GM19463 (cell line): ENCODE measurements around the gene ROR2.

Experiments used
- ATAC-seq: cut with Tn5 transposase; IDR thresholded peaks from one replicate; pipeline ENCODE4 v1.9.1; 2021; ENCODE audit warnings: mild to moderate bottlenecking, moderate library complexity; ENCODE audit not compliant: unreplicated experiment

The ROR2 gene

DNA sequence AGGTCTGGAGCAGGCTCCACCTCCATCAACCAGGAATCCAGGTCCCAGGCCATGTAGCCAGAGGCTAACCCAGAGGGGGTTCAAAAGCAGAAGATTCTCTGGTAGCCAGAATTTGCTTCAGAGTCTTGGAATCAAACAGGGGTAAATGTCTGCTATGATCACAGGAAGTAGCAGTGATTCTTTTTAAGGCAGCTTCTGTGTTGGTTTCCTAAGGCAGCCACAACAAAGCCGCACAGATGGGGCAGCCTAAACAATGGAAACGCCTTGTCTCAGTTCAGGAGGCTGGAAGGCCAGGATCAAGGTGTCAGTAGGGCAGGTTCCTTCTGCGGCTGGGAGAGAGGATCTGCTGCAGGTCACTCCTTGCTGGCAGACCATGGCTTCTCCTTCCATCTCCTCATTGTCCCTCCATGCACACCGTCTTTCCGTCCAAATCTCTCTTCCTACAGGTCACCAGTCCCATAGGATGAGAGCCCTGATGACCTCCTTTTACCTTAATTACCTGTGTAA is 167.3 kb downstream of the ROR2 start:
- ATAC-seq = no peak

DNA sequence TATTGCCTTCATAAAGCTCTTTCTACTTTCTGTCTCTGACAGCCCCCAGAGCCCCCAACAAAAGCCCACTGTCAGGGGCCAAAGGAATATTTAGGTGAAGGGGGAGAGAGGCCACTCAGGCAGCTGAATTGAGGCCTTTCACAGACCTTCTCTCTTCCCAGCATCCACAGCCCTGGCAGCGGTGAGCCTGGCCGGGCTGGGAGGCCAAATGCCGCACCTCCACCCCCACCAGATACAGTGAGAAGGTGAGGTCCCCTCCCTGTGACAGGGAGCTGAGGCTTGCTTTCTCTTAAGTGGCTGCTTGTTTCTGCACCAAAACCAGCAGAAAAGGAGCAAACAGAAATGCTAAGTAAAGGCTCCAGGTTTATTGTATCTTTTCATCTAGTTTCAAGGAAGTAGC is 168.1 kb downstream of the ROR2 start:
- no peak for ATAC-seq

DNA sequence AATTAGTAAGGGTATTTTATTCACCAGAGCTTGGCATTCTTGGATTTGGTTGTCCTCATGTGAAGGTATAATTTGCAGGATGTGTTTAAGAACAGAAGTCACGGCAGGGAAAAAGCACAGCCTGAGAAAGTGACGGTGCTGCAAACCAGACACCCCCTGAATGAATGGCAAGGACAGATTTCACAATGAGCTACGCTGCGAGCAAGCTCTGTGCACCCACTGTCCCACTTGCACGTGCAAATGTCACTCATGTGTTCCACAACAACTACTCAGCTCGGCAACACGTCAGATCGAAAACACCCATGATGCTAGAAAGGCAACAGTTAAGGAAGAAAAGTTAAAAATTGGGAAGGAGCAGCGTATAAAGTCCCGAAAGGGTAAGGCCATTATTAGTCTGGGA is 168.9 kb downstream of the ROR2 start:
- ATAC-seq = no peak

DNA sequence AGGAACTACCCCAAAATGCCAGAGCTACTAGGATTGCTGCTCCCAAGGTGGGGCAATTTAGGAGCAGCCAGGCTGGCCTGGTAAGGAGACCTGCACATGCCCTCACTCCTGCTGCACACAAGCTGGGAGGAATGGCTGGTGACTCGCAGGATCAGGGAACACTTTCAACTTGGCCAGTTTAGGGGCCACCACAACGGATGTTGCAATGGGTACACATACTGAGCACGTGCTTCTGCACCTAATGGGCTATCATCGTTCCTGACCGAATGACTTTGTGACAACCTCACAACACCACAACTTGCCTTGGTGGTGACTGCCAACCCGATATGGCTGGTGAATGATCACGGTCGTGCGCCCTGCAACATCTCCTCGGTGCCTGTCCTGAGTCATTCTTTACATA is 172.0 kb downstream of the ROR2 start:
- ATAC-seq = no peak

DNA sequence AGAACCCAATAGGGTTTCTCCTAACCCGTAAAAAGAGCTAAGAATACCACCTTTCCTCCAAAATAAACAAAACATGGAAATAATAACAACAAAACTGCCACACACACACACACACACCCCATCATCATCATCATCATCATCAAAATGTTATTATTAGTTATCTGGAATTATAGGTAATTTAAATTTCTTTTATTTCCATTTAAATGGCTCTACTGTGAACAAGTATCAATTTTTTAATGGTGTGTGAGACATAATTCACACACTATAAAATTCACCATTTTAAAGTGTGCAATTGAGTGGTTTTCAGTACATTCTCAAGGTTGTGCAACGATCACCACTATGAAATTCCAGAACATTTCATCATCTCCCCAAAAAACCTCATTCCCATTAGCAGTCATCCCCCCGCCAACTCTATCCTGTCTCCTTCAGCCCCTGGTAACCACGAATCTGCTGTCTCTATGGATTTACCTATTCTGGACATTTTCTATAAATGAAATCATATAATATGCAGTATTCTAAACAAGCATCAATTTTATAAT is 172.7 kb downstream of the ROR2 start:
- no peak for ATAC-seq

DNA sequence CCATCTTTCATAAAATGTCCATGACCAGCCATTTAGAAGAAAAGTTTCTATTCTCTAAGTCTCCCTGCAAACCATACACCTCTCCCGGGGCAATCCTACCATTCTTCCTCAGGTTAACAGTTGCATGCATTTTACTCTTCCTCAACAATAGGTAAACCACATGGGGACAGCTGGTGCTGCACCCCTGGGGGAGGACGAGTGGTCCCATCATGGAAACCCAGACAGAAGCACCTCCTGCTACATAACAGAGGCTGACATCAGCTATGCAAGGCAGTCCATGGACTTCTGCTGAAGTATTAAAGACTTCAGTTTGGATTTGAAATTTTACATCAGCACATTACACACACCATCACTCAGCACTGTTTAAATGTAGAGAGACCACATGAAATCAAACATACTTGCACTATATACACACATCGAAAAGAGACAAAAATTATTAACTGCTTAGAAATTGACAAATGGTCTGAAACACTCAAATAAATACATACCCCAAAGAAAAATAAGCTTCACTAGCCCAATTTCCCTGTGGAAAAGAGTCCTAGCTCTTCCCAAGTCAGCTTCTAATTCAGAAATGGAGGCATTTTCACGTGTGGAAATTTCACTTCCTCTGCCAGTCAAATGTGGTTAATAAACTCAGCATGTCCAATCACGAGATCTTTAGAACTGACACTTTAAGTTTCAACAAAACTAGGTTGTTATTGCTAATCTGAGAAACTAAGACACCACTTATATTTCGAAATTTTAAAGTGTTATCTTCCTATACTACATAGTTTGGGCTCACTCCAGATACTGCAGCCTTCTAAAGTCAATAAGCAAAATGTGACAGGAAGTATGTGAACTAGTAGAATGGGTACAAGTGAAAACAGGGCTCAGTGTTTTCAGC is 173.4 kb downstream of the ROR2 start:
- ATAC-seq = no peak

DNA sequence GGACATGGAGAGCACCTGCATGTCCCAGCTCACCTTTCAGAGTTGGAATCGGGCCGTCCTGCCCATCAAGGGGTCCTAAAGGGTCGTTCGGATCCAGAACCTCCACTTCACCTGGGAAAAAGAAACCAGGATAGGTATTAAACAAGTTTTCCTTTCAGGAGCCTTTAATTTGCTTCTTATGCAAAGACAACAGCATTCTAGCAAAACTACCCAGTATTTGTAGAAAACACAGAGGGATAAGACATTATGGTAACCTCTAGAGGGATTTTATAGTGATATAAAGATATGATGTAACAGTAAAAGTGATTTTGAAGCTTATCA is 174.4 kb downstream of the ROR2 start:
- no peak for ATAC-seq

DNA sequence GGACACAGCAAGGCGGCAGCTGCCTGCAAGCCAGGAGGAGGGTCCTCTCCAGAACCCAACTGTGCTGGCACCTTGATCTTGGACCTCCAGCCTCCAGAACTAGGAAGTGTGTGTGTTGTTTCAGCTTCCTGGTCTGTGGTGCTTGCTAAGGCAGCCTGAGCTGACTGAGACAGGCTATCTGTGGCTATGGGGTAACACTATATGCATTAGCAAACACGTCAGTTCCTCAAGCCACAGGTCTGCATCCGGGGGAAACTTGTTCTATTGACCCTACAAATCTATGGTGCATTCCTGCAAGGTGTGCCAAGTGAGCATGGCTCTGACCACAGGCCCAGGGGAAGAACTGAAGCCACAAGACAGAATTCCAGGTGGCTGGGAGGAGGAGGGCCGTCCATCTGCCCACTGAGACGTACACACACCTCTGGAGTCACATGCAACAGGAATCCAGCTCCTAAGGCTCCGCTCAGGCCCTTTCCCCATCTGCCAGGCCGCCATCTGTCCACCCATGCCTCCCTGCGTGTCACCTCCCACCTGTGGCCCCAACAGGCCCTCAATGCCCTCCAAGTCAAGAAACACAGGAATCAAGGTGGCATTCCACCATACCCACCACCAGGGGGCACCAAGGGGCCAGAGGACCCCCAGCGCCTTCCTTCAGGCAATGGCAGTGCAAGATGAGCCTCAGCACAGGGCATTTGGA is 174.9 kb downstream of the ROR2 start:
- ATAC-seq = peak; percentile 61

DNA sequence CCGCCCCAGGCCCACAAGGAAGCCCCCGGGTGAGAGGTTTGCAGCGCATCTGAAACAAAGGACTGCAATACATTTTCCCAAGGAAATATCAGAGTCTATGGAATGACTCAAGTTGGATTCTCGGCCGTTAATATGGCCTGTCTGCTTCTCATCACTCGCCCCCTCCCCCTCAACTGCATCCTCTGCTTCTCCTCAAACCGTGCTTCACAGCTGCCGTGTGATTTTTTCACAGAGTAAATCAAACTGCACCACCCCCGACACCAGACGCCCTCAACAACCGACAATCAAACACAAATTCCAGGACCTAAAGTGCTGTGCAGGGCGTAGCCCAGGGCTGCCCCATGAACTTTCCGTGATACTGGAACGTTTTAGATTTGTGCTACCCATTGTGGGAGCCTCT is 176.9 kb downstream of the ROR2 start:
- ATAC-seq = no peak

DNA sequence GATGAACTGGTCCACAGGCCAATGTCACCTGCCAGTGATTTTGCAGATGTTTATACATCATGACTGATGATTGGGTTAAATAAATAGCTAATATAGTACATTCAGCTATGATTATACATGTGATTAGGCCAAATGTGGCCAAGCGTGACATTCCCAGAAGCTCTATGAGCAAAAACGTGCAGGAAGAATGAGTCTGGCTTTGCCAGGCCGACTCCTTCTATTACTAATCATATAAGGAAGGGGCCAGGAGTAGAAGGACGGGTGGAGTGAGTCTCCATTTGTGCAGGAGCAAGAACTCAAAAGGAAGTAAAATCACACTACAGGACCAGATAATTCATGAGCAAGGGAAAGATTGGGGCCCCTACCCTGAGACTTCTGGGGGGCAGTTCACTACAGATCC is 178.2 kb downstream of the ROR2 start:
- ATAC-seq = no peak

DNA sequence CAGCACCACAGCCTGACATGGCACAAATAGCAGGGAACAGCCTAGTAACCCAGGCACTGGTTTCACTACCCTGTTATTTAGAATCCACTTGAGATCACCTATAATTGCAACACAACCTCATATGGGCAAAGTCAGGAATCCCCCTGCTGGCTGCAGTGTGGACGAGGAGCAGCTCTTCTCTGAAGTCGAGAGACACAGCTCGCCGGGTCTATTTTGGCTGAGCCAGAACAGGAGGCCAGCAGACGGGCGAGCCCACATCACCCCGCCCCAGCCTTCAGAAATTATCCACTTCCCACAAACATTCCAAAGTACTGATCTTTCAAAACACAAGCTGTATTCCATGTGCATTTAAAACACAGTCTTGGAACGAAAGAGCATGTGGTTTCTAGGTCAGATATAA is 179.0 kb downstream of the ROR2 start:
- no peak for ATAC-seq

DNA sequence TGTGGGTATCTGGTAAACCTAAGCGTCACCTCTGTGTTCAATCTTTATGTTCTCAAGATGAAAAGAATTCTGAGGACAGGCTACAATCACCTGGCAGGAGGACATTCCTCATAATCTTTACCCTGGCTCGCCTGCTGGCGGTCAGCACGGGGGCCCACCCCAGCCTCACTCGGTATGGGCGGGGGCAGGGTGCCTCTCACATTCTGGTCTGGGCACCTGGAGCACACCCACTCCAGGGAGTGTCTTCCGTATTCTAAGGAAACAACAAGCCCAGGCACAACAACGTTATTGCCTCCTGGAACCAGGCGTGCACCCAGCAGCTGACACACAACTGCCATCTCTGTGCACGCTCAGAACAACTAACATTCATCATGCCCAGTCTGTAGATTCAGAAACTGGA is 179.8 kb downstream of the ROR2 start:
- no peak for ATAC-seq

DNA sequence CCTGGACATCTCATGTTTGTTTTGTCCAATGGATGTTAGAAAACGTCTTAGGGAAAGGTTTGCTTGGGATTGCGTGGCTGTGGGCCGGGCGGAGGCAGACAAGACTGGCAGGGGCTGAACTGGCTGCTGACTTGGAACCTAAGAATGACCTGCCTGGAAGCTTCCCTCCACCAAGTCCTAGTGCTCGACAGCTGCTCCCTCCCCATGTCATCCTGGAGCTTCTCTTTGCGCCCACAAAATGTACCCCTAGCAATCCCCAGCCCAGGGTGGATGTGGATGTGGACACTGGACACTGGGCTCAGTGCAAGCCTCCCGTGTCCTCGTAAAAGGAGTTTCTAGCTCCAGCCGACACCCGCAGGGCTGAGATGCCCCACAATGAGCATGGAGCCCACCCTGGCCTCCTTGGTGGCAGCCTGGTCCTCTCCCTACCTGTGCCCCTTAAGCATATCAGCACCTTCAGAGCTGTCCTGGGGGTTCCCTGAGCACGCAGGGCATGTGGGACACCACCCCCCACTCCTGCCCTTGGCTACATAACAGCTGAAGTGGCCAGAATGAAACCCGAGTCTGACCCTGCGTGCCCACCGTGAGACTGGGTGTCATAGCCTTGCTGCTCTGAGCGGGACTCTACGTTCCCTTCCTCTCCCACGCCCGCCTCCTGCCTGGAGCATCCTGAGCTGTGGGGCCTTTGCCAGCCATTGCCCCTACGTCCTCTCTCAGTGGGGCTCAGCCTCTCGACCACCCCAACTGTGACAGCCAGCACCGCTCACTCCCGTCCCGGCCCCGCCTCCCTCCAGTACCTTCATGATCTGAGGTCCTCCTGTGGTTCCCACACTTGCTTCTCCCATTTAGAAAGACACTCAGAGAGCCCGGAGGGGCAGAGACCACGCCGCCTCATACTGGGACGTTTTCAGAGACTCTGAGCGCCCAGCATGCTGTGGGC is 180.8 kb downstream of the ROR2 start:
- no peak for ATAC-seq

DNA sequence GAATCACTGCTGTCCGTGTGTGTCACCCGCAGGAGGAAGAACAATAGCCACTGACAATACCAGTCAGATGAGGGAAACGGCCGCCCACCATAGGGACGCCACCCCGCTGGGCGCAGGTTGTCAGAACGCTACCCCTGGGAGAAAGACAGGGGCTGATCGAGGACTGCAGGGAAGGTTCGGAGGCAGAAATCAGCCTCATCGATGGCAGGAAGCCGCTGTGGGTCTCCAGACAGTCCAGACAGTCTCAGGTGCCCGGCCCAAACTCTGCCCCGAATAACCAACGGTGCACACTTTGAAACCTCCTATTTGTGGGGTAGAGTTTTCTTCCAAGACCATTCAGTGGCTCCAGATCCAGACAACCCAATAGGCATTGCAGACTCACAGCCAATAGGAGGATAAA is 181.5 kb downstream of the ROR2 start:
- no peak for ATAC-seq

DNA sequence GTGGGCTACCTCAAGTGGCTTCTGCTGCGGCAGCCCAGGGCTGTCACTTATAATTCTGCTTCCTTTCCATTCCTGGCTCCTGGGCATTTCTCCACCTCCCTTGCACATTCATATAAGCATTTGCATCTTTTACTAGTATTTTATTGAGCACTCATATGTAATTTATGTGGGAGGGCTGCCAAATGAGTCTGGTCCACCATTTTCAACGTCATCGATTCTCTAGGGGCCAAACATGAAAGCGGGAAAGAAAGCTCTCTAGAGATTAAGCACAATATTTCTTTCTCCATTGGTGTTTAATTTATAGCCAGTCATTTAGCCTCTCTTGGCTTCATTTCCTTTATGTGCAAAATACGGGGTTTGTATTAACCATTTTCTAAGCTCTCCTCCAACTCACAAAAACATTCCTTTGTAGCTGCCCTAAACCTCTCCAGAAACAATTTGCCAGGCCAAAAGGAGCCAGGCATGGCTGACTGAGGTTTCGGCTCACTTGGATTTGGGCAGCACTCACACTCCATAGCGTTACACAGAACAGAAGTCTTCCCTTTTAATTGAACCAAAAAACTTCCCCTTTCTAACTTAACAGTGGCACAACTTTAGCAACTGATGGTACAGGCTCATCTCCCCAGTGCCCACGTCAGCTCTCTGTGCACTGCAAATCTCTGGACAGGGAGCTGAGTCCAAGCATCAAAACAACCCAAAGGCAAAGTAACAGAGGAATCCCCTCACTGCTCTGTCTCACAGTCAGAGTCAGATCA is 183.5 kb downstream of the ROR2 start:
- ATAC-seq = no peak

DNA sequence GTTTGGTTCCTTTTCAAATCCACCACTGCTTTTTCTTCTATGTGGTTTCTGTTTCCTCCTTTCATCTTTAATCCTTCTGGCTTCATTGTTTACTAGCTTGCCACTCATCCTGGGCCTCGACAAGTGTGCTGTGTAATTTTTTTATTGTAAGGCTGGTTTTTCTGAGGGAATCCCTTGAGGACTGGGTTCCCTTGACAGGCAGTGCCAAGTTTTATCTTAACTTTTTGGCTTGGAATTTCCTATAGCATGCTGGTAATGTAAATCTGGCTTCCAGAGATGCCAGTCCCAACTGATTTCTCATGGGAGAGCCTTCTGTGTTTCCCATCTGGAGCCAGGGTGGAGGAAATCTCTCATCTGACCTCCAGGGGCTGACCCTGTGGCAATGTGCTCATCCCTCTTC is 184.7 kb downstream of the ROR2 start:
- no peak for ATAC-seq

DNA sequence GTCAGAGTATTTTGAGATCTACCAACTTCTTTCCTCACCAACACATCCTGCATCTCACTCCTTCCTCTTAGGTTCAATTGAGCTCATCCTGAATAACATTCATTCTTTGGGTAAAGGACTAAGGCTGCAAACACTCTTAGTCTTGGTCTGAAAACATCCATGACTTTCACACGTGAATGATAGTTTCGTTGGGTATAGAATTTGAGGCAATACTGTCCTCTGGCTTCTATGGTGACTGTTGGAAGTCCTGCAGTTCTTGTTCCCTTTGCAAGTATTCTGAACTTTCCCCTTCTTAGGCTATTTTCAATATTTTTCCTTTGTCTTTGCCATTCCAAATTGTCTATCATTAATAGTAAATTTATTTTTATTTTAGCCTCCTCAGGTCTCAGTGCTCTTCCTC is 185.4 kb downstream of the ROR2 start:
- ATAC-seq = no peak

DNA sequence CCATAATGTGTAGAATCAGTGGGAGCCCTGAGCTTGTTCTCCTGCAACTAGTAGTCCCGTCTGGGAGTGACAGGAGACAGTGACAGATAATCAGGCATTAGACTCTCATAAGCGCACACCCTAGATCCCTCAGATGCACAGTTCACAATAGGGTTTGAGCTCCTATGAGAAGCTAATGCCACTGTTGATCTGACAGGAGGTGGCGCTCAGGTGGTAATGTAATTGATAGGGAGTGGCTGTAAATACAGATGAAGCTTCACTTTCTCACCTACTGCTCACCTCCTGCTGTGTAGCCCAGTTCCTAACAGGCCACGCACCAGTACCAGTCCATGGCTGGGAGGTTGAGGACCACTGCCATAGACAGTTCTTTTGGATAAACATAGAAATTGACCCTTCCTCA is 188.7 kb downstream of the ROR2 start:
- ATAC-seq = no peak

DNA sequence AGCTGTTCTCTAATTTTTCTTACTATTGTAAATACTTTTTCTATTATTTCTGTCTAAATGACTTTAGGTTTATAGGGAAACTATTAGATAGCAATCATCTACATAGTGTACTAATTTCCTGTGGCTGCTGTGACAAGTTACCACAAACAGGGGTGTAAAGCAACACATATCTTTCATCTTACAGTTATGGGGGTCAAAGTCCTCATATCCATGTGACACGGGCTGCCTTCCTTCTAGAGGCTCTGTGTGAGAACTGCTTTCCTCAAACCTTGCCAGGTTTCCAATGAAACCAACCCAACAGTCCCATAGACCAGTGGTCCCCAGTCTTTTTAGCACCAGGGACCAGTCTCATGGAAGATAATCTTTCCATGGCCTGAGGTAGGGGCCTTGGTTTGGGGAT is 189.1 kb downstream of the ROR2 start:
- ATAC-seq = no peak

DNA sequence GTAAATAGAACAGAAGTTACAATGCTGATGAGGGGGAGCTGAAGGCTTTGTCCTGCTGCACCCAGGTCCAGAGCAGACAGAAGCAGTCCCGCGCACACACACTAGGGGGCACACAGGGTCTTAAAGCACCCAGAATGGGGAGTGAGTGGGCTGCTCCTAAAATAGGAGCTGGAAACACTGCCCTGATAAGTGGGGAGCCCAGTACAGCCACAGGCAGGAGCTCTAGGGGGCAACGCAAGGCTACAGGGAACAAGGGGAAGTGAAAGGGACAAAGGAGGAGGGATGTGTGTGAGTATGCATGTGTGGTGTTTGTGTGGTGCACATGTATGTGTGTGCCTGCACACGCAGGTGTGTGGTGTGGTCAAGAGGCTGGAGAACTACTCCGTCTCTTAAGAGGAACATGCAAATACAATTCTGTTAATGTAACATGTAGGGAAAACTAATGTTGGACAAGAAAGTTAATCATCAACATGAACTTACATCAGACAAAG is 191.5 kb downstream of the ROR2 start:
- ATAC-seq = peak; percentile 73
